ENCODE results near the gene MCRIP2. TPM values are rescaled to one million over a fixed set of nuclear protein-coding genes. Genes with fewer than 3 reads are reported as not detected.

MCRIP2 gene
- total RNA-seq, 2 donors from 2014 or later: 22.8 to 34.2 TPM

DNA sequence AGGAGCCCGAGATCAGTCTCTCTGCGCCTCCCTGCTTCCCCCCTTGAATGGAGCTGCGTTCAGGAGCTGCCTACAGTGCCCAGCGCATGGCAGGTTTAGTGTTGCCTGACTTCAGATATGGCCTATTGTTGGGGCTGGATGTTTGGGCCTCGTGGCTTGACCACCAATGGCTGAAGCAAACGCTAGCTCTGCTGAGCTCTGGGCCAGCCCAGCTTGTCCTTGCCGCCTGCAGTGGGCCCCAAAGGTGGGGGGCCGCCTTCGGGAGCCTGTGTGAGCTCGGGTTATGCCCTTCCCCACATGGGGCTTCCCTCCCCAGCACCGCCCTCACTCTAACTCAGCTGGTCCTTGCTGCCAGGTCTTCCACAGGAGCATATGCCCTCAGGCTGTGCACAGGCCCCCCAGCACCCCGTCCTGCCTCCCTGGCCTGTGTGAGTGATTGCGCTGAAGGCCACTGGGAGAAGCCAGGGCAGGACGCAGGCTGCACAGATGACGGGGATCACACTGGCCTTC, 3.5 kb upstream of the MCRIP2 start:
- no peak for DNase-seq
- H3K27ac ChIP-seq (ENCODE audit: low read depth, low read length): no peak overlapping the region
- WGBS, 2 experiments (ENCODE audit: insufficient coverage in 1 of 2, insufficient read length in 1 of 2): 88 to 89% methylated on average over 5 to 15 of the region's 15 CpGs
- peak overlapping the region; percentile 82 for H3K4me3 Mint-ChIP-seq
- H3K4me1 ChIP-seq (ENCODE audit: control insufficient read depth, insufficient read depth, low read length): no peaks in the 10 kb centered on the region
- H3K27me3 ChIP-seq (ENCODE audit: control insufficient read depth, insufficient read depth, low read length, poor library complexity, severe bottlenecking): no peaks in the 10 kb centered on the region
- TF ChIP-seq, protein P1, sequence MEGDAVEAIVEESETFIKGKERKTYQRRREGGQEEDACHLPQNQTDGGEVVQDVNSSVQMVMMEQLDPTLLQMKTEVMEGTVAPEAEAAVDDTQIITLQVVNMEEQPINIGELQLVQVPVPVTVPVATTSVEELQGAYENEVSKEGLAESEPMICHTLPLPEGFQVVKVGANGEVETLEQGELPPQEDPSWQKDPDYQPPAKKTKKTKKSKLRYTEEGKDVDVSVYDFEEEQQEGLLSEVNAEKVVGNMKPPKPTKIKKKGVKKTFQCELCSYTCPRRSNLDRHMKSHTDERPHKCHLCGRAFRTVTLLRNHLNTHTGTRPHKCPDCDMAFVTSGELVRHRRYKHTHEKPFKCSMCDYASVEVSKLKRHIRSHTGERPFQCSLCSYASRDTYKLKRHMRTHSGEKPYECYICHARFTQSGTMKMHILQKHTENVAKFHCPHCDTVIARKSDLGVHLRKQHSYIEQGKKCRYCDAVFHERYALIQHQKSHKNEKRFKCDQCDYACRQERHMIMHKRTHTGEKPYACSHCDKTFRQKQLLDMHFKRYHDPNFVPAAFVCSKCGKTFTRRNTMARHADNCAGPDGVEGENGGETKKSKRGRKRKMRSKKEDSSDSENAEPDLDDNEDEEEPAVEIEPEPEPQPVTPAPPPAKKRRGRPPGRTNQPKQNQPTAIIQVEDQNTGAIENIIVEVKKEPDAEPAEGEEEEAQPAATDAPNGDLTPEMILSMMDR (conservative IDR thresholded peaks at IDR 0.05): no peak
- H3K27me3 Mint-ChIP-seq (ENCODE audit: insufficient read depth): no peaks in the 10 kb centered on the region
- H3K36me3 Mint-ChIP-seq (ENCODE audit: low read depth): no peaks in the 10 kb centered on the region
- no peak overlapping the region for H3K9ac ChIP-seq (ENCODE audit: extremely low read depth, low read length, poor library complexity, severe bottlenecking)
- no peaks in the 10 kb centered on the region for H3K36me3 ChIP-seq (ENCODE audit: control insufficient read depth, insufficient read depth, low read length)
- H3K27ac Mint-ChIP-seq: no peak overlapping the region
- H3K4me1 Mint-ChIP-seq: no peaks in the 10 kb centered on the region
- H3K9me3 ChIP-seq (ENCODE audit: control insufficient read depth, low read length): no peaks in the 10 kb centered on the region
- no peaks in the 10 kb centered on the region for H3K9me3 Mint-ChIP-seq
- H3K4me3 ChIP-seq (ENCODE audit: low read length): no peak overlapping the region

GRCh38 chr16:638836-639235, 2.8 kb upstream of the MCRIP2 start:
- no peaks in the 10 kb centered on the region for H3K27me3 Mint-ChIP-seq (ENCODE audit: insufficient read depth)
- Histone ChIP-seq H3K4me3 (ENCODE audit: low read length) (no peak overlapping the region), H3K9me3 (ENCODE audit: control insufficient read depth, low read length) (no peaks in the 10 kb centered on the region), H3K36me3 (ENCODE audit: control insufficient read depth, insufficient read depth, low read length) (no peaks in the 10 kb centered on the region), H3K9ac (ENCODE audit: extremely low read depth, low read length, poor library complexity, severe bottlenecking) (no peak overlapping the region), H3K27ac (ENCODE audit: low read depth, low read length) (no peak overlapping the region), H3K4me1 (ENCODE audit: control insufficient read depth, insufficient read depth, low read length) (no peaks in the 10 kb centered on the region), H3K27me3 (ENCODE audit: control insufficient read depth, insufficient read depth, low read length, poor library complexity, severe bottlenecking) (no peaks in the 10 kb centered on the region)
- H3K36me3 Mint-ChIP-seq (ENCODE audit: low read depth): no peaks in the 10 kb centered on the region
- no peak overlapping the region for H3K4me3 Mint-ChIP-seq
- H3K27ac Mint-ChIP-seq: no peak overlapping the region
- H3K9me3 Mint-ChIP-seq: no peaks in the 10 kb centered on the region
- no peak for DNase-seq
- TF ChIP-seq, protein P1 (conservative IDR thresholded peaks at IDR 0.05): no peak
- WGBS, 2 experiments (ENCODE audit: insufficient coverage in 1 of 2, insufficient read length in 1 of 2): 94 to 98% methylated on average over 6 to 8 of the region's 9 CpGs
- no peaks in the 10 kb centered on the region for H3K4me1 Mint-ChIP-seq

DNA sequence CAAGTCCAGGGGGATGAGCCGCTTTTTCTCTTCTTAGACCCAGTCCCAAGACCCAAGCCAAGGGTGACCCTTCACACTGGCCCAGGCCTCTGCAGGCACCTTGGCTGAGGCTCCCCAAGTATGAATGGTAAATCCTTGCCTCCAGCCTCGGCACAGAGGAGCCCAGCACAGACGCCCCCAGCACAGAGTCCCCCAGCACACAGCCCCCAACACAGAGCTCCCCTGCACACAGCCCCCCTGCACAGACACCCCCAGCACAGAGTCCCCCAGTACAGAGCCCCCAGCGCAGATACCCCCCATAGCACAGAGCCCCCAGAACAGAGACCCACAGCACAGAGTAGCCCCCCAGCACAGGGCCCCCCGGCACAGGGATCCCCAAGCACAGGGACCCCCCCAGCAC, 1.0 kb upstream of the MCRIP2 start:
- TF ChIP-seq, protein P1 (conservative IDR thresholded peaks at IDR 0.05): no peak
- H3K4me3 ChIP-seq (ENCODE audit: low read length): no peak overlapping the region
- no peaks in the 10 kb centered on the region for H3K36me3 Mint-ChIP-seq (ENCODE audit: low read depth)
- H3K4me1 ChIP-seq (ENCODE audit: control insufficient read depth, insufficient read depth, low read length): no peaks in the 10 kb centered on the region
- H3K9me3 ChIP-seq (ENCODE audit: control insufficient read depth, low read length): no peaks in the 10 kb centered on the region
- H3K27me3 ChIP-seq (ENCODE audit: control insufficient read depth, insufficient read depth, low read length, poor library complexity, severe bottlenecking): no peaks in the 10 kb centered on the region
- 95 to 100% methylated on average over 1 to 2 of the region's 5 CpGs for WGBS, 2 experiments (ENCODE audit: insufficient coverage in 1 of 2, insufficient read length in 1 of 2)
- H3K9me3 Mint-ChIP-seq: no peaks in the 10 kb centered on the region
- H3K27ac Mint-ChIP-seq: no peak overlapping the region
- no peak overlapping the region for H3K27ac ChIP-seq (ENCODE audit: low read depth, low read length)
- no peaks in the 10 kb centered on the region for H3K4me1 Mint-ChIP-seq
- H3K4me3 Mint-ChIP-seq: peak overlapping the region; percentile 30
- no peaks in the 10 kb centered on the region for H3K36me3 ChIP-seq (ENCODE audit: control insufficient read depth, insufficient read depth, low read length)
- no peak for DNase-seq
- H3K9ac ChIP-seq (ENCODE audit: extremely low read depth, low read length, poor library complexity, severe bottlenecking): no peak overlapping the region
- H3K27me3 Mint-ChIP-seq (ENCODE audit: insufficient read depth): no peaks in the 10 kb centered on the region

All from endodermal cell (in vitro differentiated cells).